Breast epithelium (tissue), 4 donors: ENCODE results near the gene TICRR. TPM values are rescaled to one million over a fixed set of nuclear protein-coding genes. Genes with fewer than 3 reads are reported as not detected.

Source experiments
- DNase-seq, 2 donors: peaks; one replicate each; pipeline ENCODE4 v3.0.0-alpha.2; 2019; ENCODE audit warnings: low spot score in 2 of 2
- H3K27ac ChIP-seq, 2 donors: fragments of 200-600 bp; sonication (generic) in 1 of 2; one replicate each; pipeline ENCODE4 v1.5.1; 2016 to 2019; ENCODE audit warnings: mild to moderate bottlenecking in 1 of 2
- H3K27me3 ChIP-seq, 2 donors: fragments of 200-600 bp; sonication (generic) in 1 of 2; one replicate each; pipeline versions ENCODE4 v1.5.1 to v1.6.0; 2017 to 2019; ENCODE audit warnings: control low read depth in 1 of 2, mild to moderate bottlenecking in 1 of 2
- H3K36me3 ChIP-seq: fragments of 200-600 bp; one replicate; pipeline ENCODE4 v1.5.1; 2019
- H3K4me1 ChIP-seq, 2 donors: fragments of 200-600 bp; sonication (generic); one replicate each; pipeline ENCODE4 v1.5.1; 2016 to 2019; ENCODE audit warnings: control low read depth in 1 of 2
- H3K4me3 ChIP-seq, 3 donors: fragments of 200-600 bp; sonication (generic); 1 replicate in 2 of 3; 2 replicates in 1 of 3; pipeline ENCODE4 v1.5.1; 2016 to 2019; ENCODE audit warnings: mild to moderate bottlenecking in 3 of 3, moderate library complexity in 2 of 3
- H3K9me3 ChIP-seq, 2 donors: fragments of 200-600 bp; sonication (generic) in 1 of 2; one replicate each; pipeline ENCODE4 v1.5.1; 2016 to 2019; ENCODE audit warnings: control low read depth in 1 of 2
- CTCF ChIP-seq, 3 donors: fragments of 450-650 bp; IDR thresholded peaks; one replicate each; pipeline ENCODE4 v1.5.1; 2016 to 2017; ENCODE audit warnings: antibody characterized with exemption in 3 of 3, mild to moderate bottlenecking in 3 of 3, moderate library complexity in 3 of 3
- POLR2A ChIP-seq: fragments of 450-650 bp; IDR thresholded peaks from one replicate; pipeline ENCODE4 v1.6.1; 2016; ENCODE audit warnings: antibody characterized with exemption, mild to moderate bottlenecking, moderate library complexity
- POLR2AphosphoS5 ChIP-seq, 3 donors: sonication (generic); formaldehyde crosslinking; IDR thresholded peaks; one replicate each; pipeline ENCODE4 v1.6.1; 2017; ENCODE audit warnings: antibody characterized with exemption in 3 of 3
- intact Hi-C: fragments of 100-400 bp; cut with DNase I; formaldehyde crosslinking; loops from one replicate; pipeline ENCODE4 v1.15.1; 2023; ENCODE audit warnings: low total_unique reads
- total RNA-seq, 3 donors: library from RNA; depleted of rRNA; stranded (reverse); fragments of >200 nt; gene quantifications; one replicate each; pipeline ENCODE4 v1.1.0, GENCODE V29; 2016

Gene TICRR
- total RNA-seq, 3 donors from 2014 or later = 0.15 to 0.16 TPM; not detected in 1

- Histone ChIP-seq H3K27me3 (no peaks in the 10 kb centered on the region), H3K27ac (peak overlapping the region; percentile 90 to 95), H3K9me3 (no peaks in the 10 kb centered on the region), H3K36me3 (no peaks in the 10 kb centered on the region), H3K4me1 (peaks cover 0 to 11% of the 10 kb centered on the region in 2 donors), H3K4me3 (no peak overlapping the region)
- DNase-seq = no peak
- intact Hi-C loops = no loop called here
- no peak for TF ChIP-seq POLR2A
- TF ChIP-seq CTCF (IDR thresholded peaks at IDR 0.05) = no peak
- no peak for TF ChIP-seq POLR2AphosphoS5 (IDR thresholded peaks at IDR 0.05)
Measured at GRCh38 chr15:89666858-89667705, 91.8 kb downstream of the TICRR start.

GRCh38 chr15:89667706-89667960, 92.4 kb downstream of the TICRR start:
- Histone ChIP-seq H3K9me3 (no peaks in the 10 kb centered on the region), H3K27me3 (no peaks in the 10 kb centered on the region), H3K27ac (no peak overlapping the region), H3K4me1 (peaks cover 0 to 7% of the 10 kb centered on the region in 2 donors), H3K36me3 (no peaks in the 10 kb centered on the region), H3K4me3 (no peak overlapping the region)
- intact Hi-C loops = no loop called here
- DNase-seq = no peak
- no peak for TF ChIP-seq POLR2AphosphoS5 (IDR thresholded peaks at IDR 0.05)
- no peak for TF ChIP-seq CTCF (IDR thresholded peaks at IDR 0.05)
- no peak for TF ChIP-seq POLR2A

- intact Hi-C loops = no loop called here
- TF ChIP-seq POLR2A (no peak), POLR2AphosphoS5 (IDR thresholded peaks at IDR 0.05) (no peak), CTCF (IDR thresholded peaks at IDR 0.05) (no peak)
Measured at GRCh38 chr15:89668171-89668570, 92.9 kb downstream of the TICRR start.

GRCh38 chr15:89669309-89669865, 94.1 kb downstream of the TICRR start:
- Histone ChIP-seq H3K9me3 (no peaks in the 10 kb centered on the region), H3K27ac (no peak overlapping the region), H3K4me1 (no peaks in the 10 kb centered on the region), H3K36me3 (no peaks in the 10 kb centered on the region), H3K4me3 (no peak overlapping the region), H3K27me3 (no peaks in the 10 kb centered on the region)
- TF ChIP-seq POLR2A (no peak), CTCF (IDR thresholded peaks at IDR 0.05) (no peak), POLR2AphosphoS5 (IDR thresholded peaks at IDR 0.05) (no peak)
- DNase-seq = no peak
- intact Hi-C loops = no loop called here

More at GRCh38 chr15:89668171-89668570, 92.9 kb downstream of the TICRR start:
- H3K27ac ChIP-seq = no peak overlapping the region
- no peak overlapping the region for H3K4me3 ChIP-seq
- H3K27me3 ChIP-seq = no peaks in the 10 kb centered on the region
- H3K9me3 ChIP-seq = no peaks in the 10 kb centered on the region
- H3K4me1 ChIP-seq = peaks cover 0 to 1% of the 10 kb centered on the region in 2 donors
- no peaks in the 10 kb centered on the region for H3K36me3 ChIP-seq
- no peak for DNase-seq

- intact Hi-C loops = loop anchor here (5.0 kb wide), 1 partner anchor 338 kb away; the partner anchor contains the start of gene POLG
- Histone ChIP-seq H3K4me1 (no peaks in the 10 kb centered on the region), H3K4me3 (no peak overlapping the region), H3K36me3 (no peaks in the 10 kb centered on the region), H3K27me3 (no peaks in the 10 kb centered on the region), H3K9me3 (no peaks in the 10 kb centered on the region), H3K27ac (no peak overlapping the region)
- no peak for DNase-seq
- TF ChIP-seq CTCF (IDR thresholded peaks at IDR 0.05) (no peak), POLR2A (no peak), POLR2AphosphoS5 (IDR thresholded peaks at IDR 0.05) (no peak)
Measured at GRCh38 chr15:89669941-89670340, 94.7 kb downstream of the TICRR start.
